AG04449 (cell line): Measurements from ENCODE around the gene IFI44L.

ENCODE experiments used
- CTCF ChIA-PET: fragments of 350-600 bp; formaldehyde crosslinking; extraction: SDS; loops from one replicate; lab custom pipeline; 2021; ENCODE audit warnings: antibody characterized with exemption; lab: Yijun Ruan, JAX
- POLR2A ChIA-PET: fragments of 400-600, 350-600 bp; formaldehyde crosslinking; extraction: SDS; loops from one replicate; lab custom pipeline; 2020; ENCODE audit warnings: antibody characterized with exemption, inconsistent platforms; lab: Yijun Ruan, JAX
- DNase-seq: peaks from one replicate; pipeline ENCODE4 v3.0.0-alpha.2; 2010; ENCODE audit warnings: low read depth, low spot score
- H3K4me3 ChIP-seq: 2 replicates; pipeline ENCODE4 v1.5.1; 2011; ENCODE audit warnings: low read depth, mild to moderate bottlenecking, control low read depth, low read length
- TF ChIP-seq, protein P1 (sequence below): IDR thresholded peaks from one replicate; pipeline ENCODE4 v1.5.1; 2011; ENCODE audit warnings: mild to moderate bottlenecking, moderate library complexity, low read length, control low read depth, inconsistent platforms; ENCODE audit not compliant: insufficient read depth; ENCODE audit errors: missing control alignments

IFI44L gene

GRCh38 chr1:78619803-78620579 is at the start of gene IFI44L:
IFI44L (plus strand) TSS chr1:78620448; CDS start chr1:78627916, 7,468 bp downstream.
- ChIA-PET POLR2A (no interaction called here), CTCF (interaction anchor here (0.7 to 3.2 kb wide), 10 partner anchors 13 to 489 kb away, joined by 3 to 29 read pairs (median 8); no protein-coding TSS in a partner anchor)
- peak within 1 kb of the TSS; percentile 39 for H3K4me3 ChIP-seq
- TF ChIP-seq, protein P1, sequence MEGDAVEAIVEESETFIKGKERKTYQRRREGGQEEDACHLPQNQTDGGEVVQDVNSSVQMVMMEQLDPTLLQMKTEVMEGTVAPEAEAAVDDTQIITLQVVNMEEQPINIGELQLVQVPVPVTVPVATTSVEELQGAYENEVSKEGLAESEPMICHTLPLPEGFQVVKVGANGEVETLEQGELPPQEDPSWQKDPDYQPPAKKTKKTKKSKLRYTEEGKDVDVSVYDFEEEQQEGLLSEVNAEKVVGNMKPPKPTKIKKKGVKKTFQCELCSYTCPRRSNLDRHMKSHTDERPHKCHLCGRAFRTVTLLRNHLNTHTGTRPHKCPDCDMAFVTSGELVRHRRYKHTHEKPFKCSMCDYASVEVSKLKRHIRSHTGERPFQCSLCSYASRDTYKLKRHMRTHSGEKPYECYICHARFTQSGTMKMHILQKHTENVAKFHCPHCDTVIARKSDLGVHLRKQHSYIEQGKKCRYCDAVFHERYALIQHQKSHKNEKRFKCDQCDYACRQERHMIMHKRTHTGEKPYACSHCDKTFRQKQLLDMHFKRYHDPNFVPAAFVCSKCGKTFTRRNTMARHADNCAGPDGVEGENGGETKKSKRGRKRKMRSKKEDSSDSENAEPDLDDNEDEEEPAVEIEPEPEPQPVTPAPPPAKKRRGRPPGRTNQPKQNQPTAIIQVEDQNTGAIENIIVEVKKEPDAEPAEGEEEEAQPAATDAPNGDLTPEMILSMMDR, result no peak
- DNase-seq, result no peak

- DNase-seq, result no peak
- POLR2A ChIA-PET, result no interaction called here
- no peak overlapping the region for H3K4me3 ChIP-seq
- TF ChIP-seq, protein P1, result no peak
- CTCF ChIA-PET, result no interaction called here
Observed at GRCh38 chr1:78570539-78570938, 49.7 kb upstream of the IFI44L start.

- TF ChIP-seq, protein P1, result no peak
- H3K4me3 ChIP-seq, result no peak overlapping the region
- POLR2A ChIA-PET, result no interaction called here
- CTCF ChIA-PET, result no interaction called here
- no peak for DNase-seq
Observed at GRCh38 chr1:78577257-78578100, 42.8 kb upstream of the IFI44L start.

- TF ChIP-seq, protein P1, result no peak
- no peak overlapping the region for H3K4me3 ChIP-seq
- ChIA-PET POLR2A (interaction anchor here (0.8 kb wide), 1 partner anchor 17 kb away, joined by 4 read pairs; no protein-coding TSS in a partner anchor), CTCF (interaction anchor here (1.3 to 1.7 kb wide), 2 partner anchors 21 to 441 kb away, joined by 5 to 7 read pairs; no protein-coding TSS in a partner anchor)
- peak; percentile 71 for DNase-seq
Observed at GRCh38 chr1:78586572-78586971, 33.7 kb upstream of the IFI44L start.

DNA sequence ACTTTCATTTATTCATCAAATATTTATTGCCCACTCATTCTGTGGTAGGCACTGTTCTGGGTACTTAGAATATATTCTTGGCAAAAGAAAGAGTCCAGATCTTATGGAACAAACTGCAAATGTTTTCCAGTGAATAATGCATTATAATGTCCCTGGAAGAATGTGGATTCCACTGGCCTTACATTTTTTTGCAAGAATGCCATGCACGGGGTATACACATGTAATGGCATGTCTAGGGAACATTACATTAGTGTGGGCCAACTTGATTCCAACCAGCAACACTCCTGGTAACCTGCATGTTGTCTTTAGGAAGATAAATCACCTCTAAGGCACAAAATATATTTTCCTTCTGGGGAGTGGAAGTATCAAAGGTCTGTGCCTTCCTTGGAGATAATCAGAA is 33.0 kb upstream of the IFI44L start:
- CTCF ChIA-PET, result interaction anchor here (1.3 to 1.7 kb wide), 2 partner anchors 20 to 442 kb away, joined by 5 to 7 read pairs; no protein-coding TSS in a partner anchor

More for the DNA sequence above, 33.0 kb upstream of the IFI44L start:
- POLR2A ChIA-PET, result interaction anchor here (0.8 kb wide), 1 partner anchor 16 kb away, joined by 4 read pairs; no protein-coding TSS in a partner anchor
- no peak for DNase-seq
- no peak overlapping the region for H3K4me3 ChIP-seq
- TF ChIP-seq, protein P1, result no peak
